H1 (cell line): Measurements from ENCODE around the gene ANAPC13. TPM values are rescaled to one million over a fixed set of nuclear protein-coding genes. Genes with fewer than 3 reads are reported as not detected.
A peak's percentile ranks its signal among the peaks of the same experiment; 100 is the strongest.

Experiments used
- CTCF ChIA-PET: fragments of 300-600 bp; sonication (Branson Sonifier 250); formaldehyde crosslinking; loops from one replicate; lab custom pipeline; 2021; ENCODE audit not compliant: partially characterized antibody; lab: Charles Lee
- POLR2A ChIA-PET: fragments of 300-600 bp; sonication (Branson Sonifier 250); formaldehyde crosslinking; loops from one replicate; lab custom pipeline; 2021; ENCODE audit warnings: inconsistent platforms; ENCODE audit not compliant: partially characterized antibody; lab: Charles Lee
- DNase-seq, 2 experiments: peaks; one replicate each; pipeline versions ENCODE4 v3.0.0 to v3.0.0-alpha.2; 2010 to 2022; ENCODE audit warnings: low spot score in 2 of 2, low read depth in 1 of 2, mixed read lengths in 1 of 2
- FAIRE-seq: peaks from 2 replicates; lab custom pipeline; 2011; peaks lifted over from hg19 to GRCh38; lab: Jason Lieb, UNC
- H2AFZ ChIP-seq: 2 replicates; pipeline ENCODE4 v1.8.1; 2012; ENCODE audit warnings: low read length, inconsistent platforms
- H2AK5ac ChIP-seq: 2 replicates; pipeline ENCODE4 v1.6.1; 2013; ENCODE audit warnings: low read depth, low read length
- H2BK120ac ChIP-seq: replicated peaks from 2 replicates; pipeline ENCODE3; 2013; ENCODE audit warnings: low read depth, low read length, inconsistent platforms
- H2BK12ac ChIP-seq: 2 replicates; pipeline ENCODE4 v1.6.1; 2013; ENCODE audit warnings: low read depth, low read length
- H2BK15ac ChIP-seq: 2 replicates; pipeline ENCODE4 v1.6.1; 2013; ENCODE audit warnings: low read length
- H2BK20ac ChIP-seq: 2 replicates; pipeline ENCODE4 v1.6.1; 2013; ENCODE audit warnings: low read length
- H2BK5ac ChIP-seq: 2 replicates; pipeline ENCODE4 v1.6.1; 2013; ENCODE audit warnings: low read depth, low read length
- H3K14ac ChIP-seq: 2 replicates; pipeline ENCODE4 v1.6.1; 2013; ENCODE audit warnings: inconsistent platforms; ENCODE audit not compliant: insufficient read length
- H3K18ac ChIP-seq: 2 replicates; pipeline ENCODE4 v1.6.1; 2013; ENCODE audit warnings: low read length; ENCODE audit errors: extremely low read depth
- H3K23ac ChIP-seq: 2 replicates; pipeline ENCODE4 v1.6.1; 2013; ENCODE audit warnings: inconsistent platforms; ENCODE audit not compliant: insufficient read length
- H3K23me2 ChIP-seq: 2 replicates; pipeline ENCODE4 v1.6.1; 2013; ENCODE audit warnings: low read depth, low read length
- H3K27ac ChIP-seq: 2 replicates; pipeline ENCODE4 v1.6.1; 2011; ENCODE audit warnings: low read depth, low read length, inconsistent platforms
- H3K27me3 ChIP-seq, 4 experiments: replicated peaks in 1 of 4; 1 replicate in 1 of 4; 2 replicates in 3 of 4; pipeline versions ENCODE4 v1.6.1 to v1.8.1; 2011 to 2013; ENCODE audit warnings: low read length in 3 of 4, mild to moderate bottlenecking in 3 of 4, inconsistent platforms in 2 of 4, mixed read lengths in 2 of 4, moderate library complexity in 1 of 4; ENCODE audit not compliant: control insufficient read depth in 3 of 4, insufficient read depth in 3 of 4; ENCODE audit errors: extremely low read depth in 1 of 4
- H3K36me3 ChIP-seq, 4 experiments: 2 replicates each; pipeline versions ENCODE4 v1.6.1 to v1.8.1; 2011 to 2013; ENCODE audit warnings: mild to moderate bottlenecking in 4 of 4, low read length in 3 of 4, moderate library complexity in 2 of 4, control low read depth in 1 of 4, inconsistent platforms in 1 of 4; ENCODE audit not compliant: insufficient read depth in 4 of 4, control insufficient read depth in 2 of 4
- H3K4ac ChIP-seq: replicated peaks from 2 replicates; pipeline ENCODE3; 2013; ENCODE audit warnings: low read length, low read depth, mixed read lengths, inconsistent platforms; ENCODE audit not compliant: insufficient read length
- H3K4me1 ChIP-seq, 4 experiments: replicated peaks in 1 of 4; 1 replicate in 1 of 4; 2 replicates in 3 of 4; pipeline versions ENCODE4 v1.6.1 to v1.8.1; 2011 to 2013; ENCODE audit warnings: low read length in 3 of 4, inconsistent platforms in 2 of 4, mixed read lengths in 1 of 4; ENCODE audit not compliant: insufficient read depth in 4 of 4, control insufficient read depth in 3 of 4
- H3K4me2 ChIP-seq, 2 experiments: 2 replicates each; pipeline versions ENCODE4 v1.6.1 to v1.8.1; 2011 to 2013; ENCODE audit warnings: low read depth in 2 of 2, low read length in 2 of 2, control low read depth in 1 of 2, inconsistent platforms in 1 of 2, mild to moderate bottlenecking in 1 of 2; ENCODE audit not compliant: insufficient read depth in 1 of 2
- H3K4me3 ChIP-seq, 4 experiments: fragments of 200-600, 300-600 bp in 1 of 4; sonication (generic), shearing (Covaris generic), sonication (Bioruptor Twin) in 1 of 4; 2 replicates each; pipeline versions ENCODE4 v1.5.1 to v1.8.1; 2011 to 2016; ENCODE audit warnings: low read length in 4 of 4, low read depth in 3 of 4, control low read depth in 2 of 4, inconsistent platforms in 2 of 4, mild to moderate bottlenecking in 2 of 4, mixed read lengths in 1 of 4, moderate library complexity in 1 of 4; ENCODE audit not compliant: insufficient read depth in 2 of 4; ENCODE audit errors: extremely low read depth in 1 of 4
- H3K56ac ChIP-seq: replicated peaks from 2 replicates; pipeline ENCODE3; 2013; ENCODE audit warnings: low read depth, mild to moderate bottlenecking, mixed read lengths, low read length, inconsistent platforms; ENCODE audit not compliant: insufficient read length
- H3K79me1 ChIP-seq: 2 replicates; pipeline ENCODE4 v1.6.1; 2013; ENCODE audit warnings: low read depth, low read length, control low read depth
- H3K79me2 ChIP-seq, 2 experiments: 2 replicates each; pipeline versions ENCODE4 v1.6.1 to v1.8.1; 2012 to 2013; ENCODE audit warnings: low read length in 2 of 2, mild to moderate bottlenecking in 2 of 2, inconsistent platforms in 1 of 2; ENCODE audit not compliant: insufficient read depth in 2 of 2, control insufficient read depth in 1 of 2
- H3K9ac ChIP-seq, 4 experiments: replicated peaks in 1 of 4; 1 replicate in 1 of 4; 2 replicates in 3 of 4; pipeline versions ENCODE4 v1.6.1 to v1.8.1; 2011 to 2013; ENCODE audit warnings: low read depth in 3 of 4, low read length in 3 of 4, control low read depth in 2 of 4, mild to moderate bottlenecking in 2 of 4, moderate library complexity in 2 of 4, inconsistent platforms in 1 of 4; ENCODE audit errors: extremely low read depth in 1 of 4
- H3K9me3 ChIP-seq, 2 experiments: 2 replicates each; pipeline versions ENCODE4 v1.6.1 to v1.8.1; 2012 to 2013; ENCODE audit warnings: mild to moderate bottlenecking in 2 of 2, moderate library complexity in 2 of 2, control low read depth in 1 of 2, inconsistent platforms in 1 of 2, low read depth in 1 of 2, low read length in 1 of 2, mixed read lengths in 1 of 2; ENCODE audit not compliant: insufficient read depth in 2 of 2
- H4K20me1 ChIP-seq, 2 experiments: replicated peaks in 1 of 2; 2 replicates each; pipeline versions ENCODE3 to v1.8.1; 2011 to 2013; ENCODE audit warnings: inconsistent platforms in 2 of 2, low read length in 2 of 2, mild to moderate bottlenecking in 1 of 2; ENCODE audit not compliant: insufficient read depth in 2 of 2, control insufficient read depth in 1 of 2
- H4K5ac ChIP-seq: 2 replicates; pipeline ENCODE4 v1.6.1; 2013; ENCODE audit warnings: low read length, low read depth, mixed read lengths, inconsistent platforms; ENCODE audit not compliant: insufficient read length
- H4K8ac ChIP-seq: 2 replicates; pipeline ENCODE4 v1.8.0; 2013; ENCODE audit warnings: mild to moderate bottlenecking, moderate library complexity, low read length, inconsistent platforms; ENCODE audit not compliant: insufficient read depth; ENCODE audit errors: extremely low read depth
- H4K91ac ChIP-seq: replicated peaks from 2 replicates; pipeline ENCODE3; 2013; ENCODE audit warnings: low read length, mixed read lengths, inconsistent platforms; ENCODE audit not compliant: insufficient read length
- CTCF ChIP-seq, 3 experiments: IDR thresholded peaks; 1 replicate in 2 of 3; 2 replicates in 1 of 3; pipeline versions ENCODE4 v1.5.1 to v1.6.1; 2011; ENCODE audit warnings: low read length in 3 of 3, mild to moderate bottlenecking in 3 of 3, inconsistent platforms in 2 of 3, low read depth in 1 of 3, moderate library complexity in 1 of 3; ENCODE audit not compliant: insufficient read depth in 1 of 3; ENCODE audit errors: control extremely low read depth in 1 of 3
- RAD21 ChIP-seq, 2 experiments: IDR thresholded peaks in 1 of 2; conservative IDR thresholded peaks in 1 of 2; 2 replicates each; pipeline ENCODE4 v1.6.1; 2011; ENCODE audit warnings: low read depth in 2 of 2, low read length in 2 of 2, improper control_type of control experiment in 1 of 2, inconsistent platforms in 1 of 2, mild to moderate bottlenecking in 1 of 2, moderate library complexity in 1 of 2
- WGBS, 2 experiments: shearing (Covaris generic) in 1 of 2; methylation state at CpG; one replicate each; pipeline versions ENCODE4 v1.1.6 to v1.1.7; 2013 to 2015; ENCODE audit warnings: low lambda C conversion rate in 2 of 2, mixed read lengths in 2 of 2, inconsistent platforms in 1 of 2, low coverage in 1 of 2, missing lambda C conversion rate in 1 of 2; ENCODE audit not compliant: insufficient replicate concordance in 2 of 2, insufficient coverage in 1 of 2, insufficient read length in 1 of 2; ENCODE audit errors: extremely low coverage in 1 of 2, missing lambda C conversion rate in 1 of 2; 5-methylcytosine and 5-hydroxymethylcytosine counted together
- polyA plus RNA-seq, 7 experiments: library from polyadenylated mRNA; depleted of rRNA in 3 of 7; stranded (reverse) in 5 of 7; unstranded in 2 of 7; fragments of >200 nt in 5 of 7; fragments of 200-250 nt in 2 of 7; gene quantifications; 1 replicate in 5 of 7; 2 replicates in 1 of 7; 4 replicates in 1 of 7; pipeline versions ENCODE4 v1.2.1 to v1.2.3, GENCODE V29; 2011 to 2013; ENCODE audit warnings: missing spikeins in 2 of 7, mixed read lengths in 2 of 7
- total RNA-seq: library from RNA; stranded (reverse); fragmentation: NEBNext Ultra II Directional; extraction: Animal tissue kit (Norgen Biotek cat#: 25700); gene quantifications from 2 replicates; pipeline ENCODE4 v1.2.1, GENCODE V29; 2021
- TF ChIP-seq, protein P1 (sequence below): IDR thresholded peaks from 2 replicates; pipeline ENCODE4 v1.6.1; 2012; ENCODE audit warnings: low read length, inconsistent platforms

Gene ANAPC13
- total and polyA plus RNA-seq, 2 of the 8 experiments (the other 6 are each of a cell fraction or from before 2014, with no cell fraction given): 33.3 to 34.0 TPM

GRCh38 chr3:134449277-134449676, 36.5 kb downstream of the ANAPC13 start:
- H3K56ac ChIP-seq: no peak overlapping the region
- peak; percentile 45 to 73 (median 59) for TF ChIP-seq CTCF (IDR thresholded peaks at IDR 0.05; ENCODE audit: control extremely low read depth in 1 of 3, insufficient read depth in 1 of 3, low read depth in 1 of 3, low read length in 3 of 3)
- TF ChIP-seq RAD21 (IDR thresholded peaks at IDR 0.05 in 1 of 2, conservative IDR thresholded peaks at IDR 0.05 in 1 of 2; ENCODE audit: low read depth in 2 of 2, low read length in 2 of 2): peak; percentile 62 to 75
- TF ChIP-seq, protein P1, sequence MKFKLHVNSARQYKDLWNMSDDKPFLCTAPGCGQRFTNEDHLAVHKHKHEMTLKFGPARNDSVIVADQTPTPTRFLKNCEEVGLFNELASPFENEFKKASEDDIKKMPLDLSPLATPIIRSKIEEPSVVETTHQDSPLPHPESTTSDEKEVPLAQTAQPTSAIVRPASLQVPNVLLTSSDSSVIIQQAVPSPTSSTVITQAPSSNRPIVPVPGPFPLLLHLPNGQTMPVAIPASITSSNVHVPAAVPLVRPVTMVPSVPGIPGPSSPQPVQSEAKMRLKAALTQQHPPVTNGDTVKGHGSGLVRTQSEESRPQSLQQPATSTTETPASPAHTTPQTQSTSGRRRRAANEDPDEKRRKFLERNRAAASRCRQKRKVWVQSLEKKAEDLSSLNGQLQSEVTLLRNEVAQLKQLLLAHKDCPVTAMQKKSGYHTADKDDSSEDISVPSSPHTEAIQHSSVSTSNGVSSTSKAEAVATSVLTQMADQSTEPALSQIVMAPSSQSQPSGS: no peak
- no peaks in the 10 kb centered on the region for H3K23me2 ChIP-seq
- H3K27ac ChIP-seq: no peak overlapping the region
- ChIA-PET POLR2A (interaction anchor here (0.9 to 9.2 kb wide), 4 partner anchors 15 to 82 kb away, joined by 3 to 94 read pairs (median 6); partner anchors contain the start of gene AMOTL2), CTCF (interaction anchor here (0.7 to 2.9 kb wide), 39 partner anchors 8 to 237 kb away, joined by 3 to 26 read pairs (median 4); no protein-coding TSS in a partner anchor)
- H3K36me3 ChIP-seq: no peaks in the 10 kb centered on the region
- H2AK5ac ChIP-seq: no peak overlapping the region
- peak overlapping the region; percentile 63; the same call in 1 of the 2 replicates for H2AFZ ChIP-seq
- no peaks in the 10 kb centered on the region for H4K20me1 ChIP-seq
- H2BK20ac ChIP-seq: no peak overlapping the region
- H4K5ac ChIP-seq: no peak overlapping the region
- no peak overlapping the region for H3K4ac ChIP-seq
- no peaks in the 10 kb centered on the region for H3K79me1 ChIP-seq
- H2BK15ac ChIP-seq: peak overlapping the region; percentile 66
- H4K91ac ChIP-seq: peak overlapping the region; percentile 31
- H3K27me3 ChIP-seq: peaks cover 0 to 4% (median 0%) of the 10 kb centered on the region in 4 experiments; a peak in 2 of 7 replicates
- H3K4me3 ChIP-seq: no peak overlapping the region
- no peaks in the 10 kb centered on the region for H3K9me3 ChIP-seq
- H3K18ac ChIP-seq: no peak overlapping the region
- H3K14ac ChIP-seq: no peak overlapping the region
- H3K23ac ChIP-seq: no peak overlapping the region
- 66% methylated on average over 2 of the region's 2 CpGs; no CpG with 5 or more reads in 1 of the 2 experiments for WGBS, 2 experiments
- no peak overlapping the region for H2BK5ac ChIP-seq
- H2BK120ac ChIP-seq: no peak overlapping the region
- H2BK12ac ChIP-seq: peak overlapping the region; percentile 52; the same call in 1 of the 2 replicates
- H3K4me1 ChIP-seq: peaks cover 0 to 3% (median 2%) of the 10 kb centered on the region in 4 experiments; a peak in 4 of 7 replicates
- H3K9ac ChIP-seq: no peak overlapping the region
- H3K4me2 ChIP-seq: no peak overlapping the region
- H4K8ac ChIP-seq: peak overlapping the region; percentile 15; the same call in 1 of the 2 replicates
- FAIRE-seq (no peak), DNase-seq (peak in 1 of 2 experiments; percentile 59)
- H3K79me2 ChIP-seq: no peaks in the 10 kb centered on the region
